ENCODE measurements around the gene TRIM3. TPM values are rescaled to one million over a fixed set of nuclear protein-coding genes. Genes with fewer than 3 reads are reported as not detected.
A peak's percentile ranks its signal among the peaks of the same experiment; 100 is the strongest.
"Not testable (repeated sequence)": the region's sequence is repeated elsewhere in the genome, so short reads cannot be mapped to it uniquely, and the experiment has no call there.

TRIM3 gene
- total RNA-seq (2022) (7.3 and 7.4 TPM in 2 replicates), Bru-seq, nascent RNA (percentile 42 among the genes with signal in this experiment), BruChase-seq, experiment 1, labeled RNA remaining after a 6-hour chase (percentile 63 among the genes with signal in this experiment), BruChase-seq, experiment 2, labeled RNA remaining after a 2-hour chase (percentile 52 among the genes with signal in this experiment)
- long read RNA-seq, partial matches to known transcripts: 3 of 15 reads
- long read RNA-seq, other reads (novel, unspliced or antisense): 8 of 15 reads

DNA sequence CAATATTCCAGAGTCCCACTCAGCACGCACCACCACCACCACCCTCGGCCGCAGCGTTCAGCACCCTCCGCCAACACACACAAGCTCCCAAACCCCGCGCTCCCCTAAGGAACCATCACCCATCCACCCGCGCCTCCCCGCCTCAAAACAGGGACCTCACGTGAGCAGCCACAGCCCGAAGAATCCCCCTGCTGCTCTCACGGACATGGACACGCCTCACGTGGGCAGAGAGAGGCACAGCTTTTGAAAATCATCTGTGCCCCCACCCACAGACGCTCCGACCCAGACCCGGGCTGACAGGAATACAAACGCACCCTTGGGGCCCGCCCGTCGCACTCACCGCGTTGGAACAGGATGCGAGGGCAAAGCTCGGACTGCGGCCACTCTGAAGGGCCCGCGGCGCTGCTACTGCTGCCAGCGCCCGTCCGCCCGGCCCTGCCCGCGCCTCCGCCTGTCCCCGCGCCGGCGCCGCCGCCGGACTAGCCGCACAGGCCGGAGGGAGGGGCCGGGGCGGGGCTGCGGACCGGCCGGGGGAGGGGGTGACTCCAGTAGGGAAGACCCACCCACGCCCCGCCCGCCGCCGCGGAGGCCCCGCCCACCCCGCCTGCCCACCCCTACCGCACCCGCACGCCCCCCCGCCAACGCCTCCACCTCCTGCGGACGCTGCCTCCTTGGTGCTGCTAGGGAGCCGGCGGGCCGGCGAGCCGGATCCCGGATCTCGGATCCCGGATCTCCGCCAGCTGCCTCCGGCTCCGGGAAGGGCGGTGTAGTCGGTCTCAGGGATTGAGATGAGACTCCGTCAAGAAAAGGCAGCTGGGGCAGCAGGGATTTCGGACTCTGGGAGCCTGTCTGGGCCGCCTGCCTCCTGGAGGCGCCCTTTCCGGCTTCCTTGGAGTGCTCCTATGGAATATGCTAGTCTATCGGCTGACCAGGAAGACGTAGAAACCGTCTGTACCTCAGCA is at the start of gene TRIM3:
Gene TRIM3 (minus strand): TSS at position 491 of the 962 bp plus-strand sequence. CDS start 8,246 bp downstream, outside the sequence.
- ChIA-PET CTCF (interaction anchor here (0.6 to 3.2 kb wide), 5 partner anchors 13 to 312 kb away, joined by 3 to 22 read pairs (median 3); no protein-coding TSS in a partner anchor), POLR2A (interaction anchor here (0.6 to 3.4 kb wide), 17 partner anchors 8 to 223 kb away, joined by 3 to 14 read pairs (median 3); partner anchors contain the start of genes ARFIP2, CAVIN3, DNHD1 and ILK)
- Mint-ChIP-seq H3K4me3 (ENCODE audit: unreplicated experiment) (peak within 1 kb of the TSS; percentile 83), H3K9me3 (ENCODE audit: unreplicated experiment) (no peaks in the 10 kb centered on the region), H3K27ac (ENCODE audit: low read depth, unreplicated experiment) (peak within 1 kb of the TSS; percentile 87), H3K36me3 (ENCODE audit: insufficient read depth, unreplicated experiment) (peaks cover 12% of the 10 kb centered on the region), H3K27me3 (ENCODE audit: insufficient read depth, unreplicated experiment) (no peaks in the 10 kb centered on the region), H3K4me1 (ENCODE audit: insufficient read depth, unreplicated experiment) (peaks cover 11% of the 10 kb centered on the region)
- TF ChIP-seq, protein P1, sequence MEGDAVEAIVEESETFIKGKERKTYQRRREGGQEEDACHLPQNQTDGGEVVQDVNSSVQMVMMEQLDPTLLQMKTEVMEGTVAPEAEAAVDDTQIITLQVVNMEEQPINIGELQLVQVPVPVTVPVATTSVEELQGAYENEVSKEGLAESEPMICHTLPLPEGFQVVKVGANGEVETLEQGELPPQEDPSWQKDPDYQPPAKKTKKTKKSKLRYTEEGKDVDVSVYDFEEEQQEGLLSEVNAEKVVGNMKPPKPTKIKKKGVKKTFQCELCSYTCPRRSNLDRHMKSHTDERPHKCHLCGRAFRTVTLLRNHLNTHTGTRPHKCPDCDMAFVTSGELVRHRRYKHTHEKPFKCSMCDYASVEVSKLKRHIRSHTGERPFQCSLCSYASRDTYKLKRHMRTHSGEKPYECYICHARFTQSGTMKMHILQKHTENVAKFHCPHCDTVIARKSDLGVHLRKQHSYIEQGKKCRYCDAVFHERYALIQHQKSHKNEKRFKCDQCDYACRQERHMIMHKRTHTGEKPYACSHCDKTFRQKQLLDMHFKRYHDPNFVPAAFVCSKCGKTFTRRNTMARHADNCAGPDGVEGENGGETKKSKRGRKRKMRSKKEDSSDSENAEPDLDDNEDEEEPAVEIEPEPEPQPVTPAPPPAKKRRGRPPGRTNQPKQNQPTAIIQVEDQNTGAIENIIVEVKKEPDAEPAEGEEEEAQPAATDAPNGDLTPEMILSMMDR (IDR thresholded peaks at IDR 0.05; ENCODE audit: unreplicated experiment): no peak
- peak; percentile 83 for DNase-seq (ENCODE audit: unreplicated experiment)
- intact Hi-C loops (cut with micrococcal nuclease): loop anchor here (10.0 kb wide), 1 partner anchor 131 kb away; the partner anchor contains the start of genes ILK and RRP8
- BruUV-seq (replicated peaks): no TSS peak

DNA sequence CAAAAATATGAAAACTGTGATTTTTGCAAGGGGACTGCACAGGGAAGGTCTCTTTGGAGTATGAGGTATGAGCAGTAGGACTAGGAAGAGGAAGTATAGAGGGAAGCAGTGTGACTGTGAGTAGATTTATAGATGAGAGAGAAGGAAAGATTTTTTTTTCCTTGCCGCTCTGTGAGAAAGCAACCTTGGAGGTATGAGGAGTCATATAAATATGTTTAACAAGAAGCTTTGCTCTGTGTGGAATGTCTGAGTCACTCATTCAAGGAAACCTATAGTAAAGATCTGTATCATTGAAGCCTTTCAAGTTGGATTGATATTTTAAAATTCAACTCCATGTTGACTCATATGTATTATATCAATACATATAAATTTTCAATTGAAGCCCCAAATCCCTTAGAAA is 49.5 kb upstream of the TRIM3 start:
- intact Hi-C loops (cut with micrococcal nuclease): no loop called here
- DNase-seq (ENCODE audit: unreplicated experiment): no peak
- POLR2A ChIA-PET: interaction anchor here (1.0 kb wide), 1 partner anchor 9 kb away, joined by 3 read pairs; no protein-coding TSS in a partner anchor
- Mint-ChIP-seq H3K9me3 (ENCODE audit: unreplicated experiment) (no peaks in the 10 kb centered on the region), H3K4me1 (ENCODE audit: insufficient read depth, unreplicated experiment) (peaks cover 6% of the 10 kb centered on the region), H3K27me3 (ENCODE audit: insufficient read depth, unreplicated experiment) (no peaks in the 10 kb centered on the region), H3K36me3 (ENCODE audit: insufficient read depth, unreplicated experiment) (no peaks in the 10 kb centered on the region), H3K4me3 (ENCODE audit: unreplicated experiment) (no peak overlapping the region), H3K27ac (ENCODE audit: low read depth, unreplicated experiment) (peak overlapping the region; percentile 69)
- TF ChIP-seq, protein P1 (IDR thresholded peaks at IDR 0.05; ENCODE audit: unreplicated experiment): no peak
- CTCF ChIA-PET: interaction anchor here (0.6 to 3.2 kb wide), 4 partner anchors 18 to 171 kb away, joined by 3 to 21 read pairs (median 6); no protein-coding TSS in a partner anchor
- BruUV-seq (replicated peaks): no TSS peak

DNA sequence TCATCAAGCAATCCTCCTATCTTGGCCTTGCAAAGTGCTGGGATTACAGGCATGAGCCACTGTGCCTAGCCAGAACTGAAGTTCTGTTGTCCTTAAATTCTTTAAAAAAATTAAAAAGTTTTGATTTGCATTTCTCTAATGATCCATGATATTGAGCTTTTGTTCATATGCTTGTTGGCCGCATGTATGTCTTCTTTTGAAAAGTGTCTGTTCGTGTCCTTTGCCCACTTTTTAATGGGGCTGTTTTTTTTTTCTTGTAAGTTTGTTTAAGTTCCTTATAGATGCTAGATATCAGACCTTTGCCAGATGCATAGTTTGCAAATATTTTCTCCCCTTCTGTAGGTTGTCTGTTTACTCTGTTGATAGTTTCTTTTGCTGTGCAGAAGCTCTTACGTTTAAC is 48.2 kb upstream of the TRIM3 start:
- H3K4me3 Mint-ChIP-seq (ENCODE audit: unreplicated experiment); intact Hi-C loops (cut with micrococcal nuclease); H3K27me3 Mint-ChIP-seq (ENCODE audit: insufficient read depth, unreplicated experiment); H3K9me3 Mint-ChIP-seq (ENCODE audit: unreplicated experiment); BruUV-seq (replicated peaks); H3K36me3 Mint-ChIP-seq (ENCODE audit: insufficient read depth, unreplicated experiment); H3K27ac Mint-ChIP-seq (ENCODE audit: low read depth, unreplicated experiment); H3K4me1 Mint-ChIP-seq (ENCODE audit: insufficient read depth, unreplicated experiment); DNase-seq (ENCODE audit: unreplicated experiment): not testable (repeated sequence)
- POLR2A ChIA-PET: interaction anchor here (1.5 kb wide), 1 partner anchor 40 kb away, joined by 7 read pairs; the partner anchor contains the start of genes ARFIP2 and TIMM10B
- CTCF ChIA-PET: interaction anchor here (0.6 to 1.0 kb wide), 5 partner anchors 16 to 235 kb away, joined by 3 read pairs; partner anchors contain the start of gene CAVIN3

DNA sequence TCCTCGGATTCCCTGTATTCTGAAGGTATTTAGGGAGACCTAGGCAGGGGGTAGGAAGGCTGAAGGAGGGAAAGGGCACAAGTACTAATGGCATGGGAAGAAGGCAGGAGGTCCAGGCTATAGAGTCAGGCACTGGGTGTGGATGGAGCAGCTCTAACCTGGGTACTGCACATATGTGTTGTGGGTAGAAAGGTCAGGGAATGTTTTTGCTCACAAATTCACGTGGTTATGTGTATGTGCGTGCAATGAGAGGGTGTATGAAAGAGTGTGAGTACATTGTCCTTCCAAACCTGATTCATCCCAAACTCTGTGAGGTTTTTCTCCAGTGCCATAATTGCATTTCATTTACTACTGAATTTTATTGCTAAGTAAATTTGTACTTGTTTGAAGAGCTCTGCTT is 46.5 kb upstream of the TRIM3 start:
- Mint-ChIP-seq H3K4me3 (ENCODE audit: unreplicated experiment) (no peak overlapping the region), H3K27me3 (ENCODE audit: insufficient read depth, unreplicated experiment) (no peaks in the 10 kb centered on the region), H3K27ac (ENCODE audit: low read depth, unreplicated experiment) (no peak overlapping the region), H3K4me1 (ENCODE audit: insufficient read depth, unreplicated experiment) (peaks cover 6% of the 10 kb centered on the region), H3K9me3 (ENCODE audit: unreplicated experiment) (no peaks in the 10 kb centered on the region), H3K36me3 (ENCODE audit: insufficient read depth, unreplicated experiment) (peaks cover 6% of the 10 kb centered on the region)
- intact Hi-C loops (cut with micrococcal nuclease): no loop called here
- no TSS peak for BruUV-seq (replicated peaks)
- TF ChIP-seq, protein P1 (IDR thresholded peaks at IDR 0.05; ENCODE audit: unreplicated experiment): no peak
- ChIA-PET CTCF (interaction anchor here (0.6 to 3.5 kb wide), 5 partner anchors 11 to 235 kb away, joined by 3 to 16 read pairs (median 4); partner anchors contain the start of gene MRPL17), POLR2A (no interaction called here)
- DNase-seq (ENCODE audit: unreplicated experiment): no peak

All from MCF 10A (cell line).